Measurements from ENCODE around the gene SMIM35.

The SMIM35 gene

DNA sequence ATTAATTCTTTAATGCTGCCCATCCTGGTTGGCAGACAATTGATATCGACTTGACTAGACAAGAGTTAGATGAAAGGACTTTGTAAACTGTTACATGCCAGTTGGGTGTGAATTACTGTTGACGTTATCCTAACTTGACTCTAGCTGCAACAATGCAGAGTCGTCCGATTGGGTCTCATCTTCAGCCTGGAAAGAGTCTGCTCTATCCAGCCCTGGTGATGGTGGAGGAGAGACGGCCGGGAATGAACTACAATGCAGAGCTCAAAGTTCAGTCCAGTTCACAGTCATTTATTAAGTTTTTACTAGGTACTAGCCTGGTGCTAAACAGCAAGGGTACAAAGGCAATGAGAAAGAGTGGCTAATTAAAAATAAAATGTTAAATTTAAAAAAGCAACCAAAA is 4.9 kb upstream of the SMIM35 start:
- no peak overlapping the region for H3K27ac ChIP-seq (ENCODE audit: low read depth, low read length, poor library complexity, severe bottlenecking)
- H3K9ac ChIP-seq (ENCODE audit: low read length) = no peak overlapping the region
- no peaks in the 10 kb centered on the region for H3F3A ChIP-seq (ENCODE audit: insufficient read depth, low read length)
- no peaks in the 10 kb centered on the region; the same call in 1 of the 2 replicates for H3K36me3 ChIP-seq (ENCODE audit: insufficient read depth, low read length)
- H2AFZ ChIP-seq (ENCODE audit: low read length) = no peak overlapping the region
- no peak overlapping the region for H3K4me2 ChIP-seq (ENCODE audit: low read length)
- no peak overlapping the region for H3K4me3 ChIP-seq (ENCODE audit: low read depth, low read length, poor library complexity, severe bottlenecking)
- no peaks in the 10 kb centered on the region for H3K4me1 ChIP-seq (ENCODE audit: insufficient read depth, low read length, severe bottlenecking)
- no peak for TF ChIP-seq EZH2 (IDR thresholded peaks at IDR 0.05; ENCODE audit: borderline replicate concordance, low read length)
- TF ChIP-seq, protein P1, sequence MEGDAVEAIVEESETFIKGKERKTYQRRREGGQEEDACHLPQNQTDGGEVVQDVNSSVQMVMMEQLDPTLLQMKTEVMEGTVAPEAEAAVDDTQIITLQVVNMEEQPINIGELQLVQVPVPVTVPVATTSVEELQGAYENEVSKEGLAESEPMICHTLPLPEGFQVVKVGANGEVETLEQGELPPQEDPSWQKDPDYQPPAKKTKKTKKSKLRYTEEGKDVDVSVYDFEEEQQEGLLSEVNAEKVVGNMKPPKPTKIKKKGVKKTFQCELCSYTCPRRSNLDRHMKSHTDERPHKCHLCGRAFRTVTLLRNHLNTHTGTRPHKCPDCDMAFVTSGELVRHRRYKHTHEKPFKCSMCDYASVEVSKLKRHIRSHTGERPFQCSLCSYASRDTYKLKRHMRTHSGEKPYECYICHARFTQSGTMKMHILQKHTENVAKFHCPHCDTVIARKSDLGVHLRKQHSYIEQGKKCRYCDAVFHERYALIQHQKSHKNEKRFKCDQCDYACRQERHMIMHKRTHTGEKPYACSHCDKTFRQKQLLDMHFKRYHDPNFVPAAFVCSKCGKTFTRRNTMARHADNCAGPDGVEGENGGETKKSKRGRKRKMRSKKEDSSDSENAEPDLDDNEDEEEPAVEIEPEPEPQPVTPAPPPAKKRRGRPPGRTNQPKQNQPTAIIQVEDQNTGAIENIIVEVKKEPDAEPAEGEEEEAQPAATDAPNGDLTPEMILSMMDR (IDR thresholded peaks at IDR 0.05; ENCODE audit: low read length) = no peak
- H3K27me3 ChIP-seq (ENCODE audit: insufficient read depth, low read length) = no peaks in the 10 kb centered on the region
- no peaks in the 10 kb centered on the region for H3K9me3 ChIP-seq (ENCODE audit: low read length)
- H3K79me2 ChIP-seq (ENCODE audit: insufficient read depth, low read length) = no peaks in the 10 kb centered on the region
- H3K9me2 ChIP-seq (ENCODE audit: low read depth, low read length) = no peaks in the 10 kb centered on the region
- no peaks in the 10 kb centered on the region for H4K20me1 ChIP-seq (ENCODE audit: insufficient read depth, low read length)

DNA sequence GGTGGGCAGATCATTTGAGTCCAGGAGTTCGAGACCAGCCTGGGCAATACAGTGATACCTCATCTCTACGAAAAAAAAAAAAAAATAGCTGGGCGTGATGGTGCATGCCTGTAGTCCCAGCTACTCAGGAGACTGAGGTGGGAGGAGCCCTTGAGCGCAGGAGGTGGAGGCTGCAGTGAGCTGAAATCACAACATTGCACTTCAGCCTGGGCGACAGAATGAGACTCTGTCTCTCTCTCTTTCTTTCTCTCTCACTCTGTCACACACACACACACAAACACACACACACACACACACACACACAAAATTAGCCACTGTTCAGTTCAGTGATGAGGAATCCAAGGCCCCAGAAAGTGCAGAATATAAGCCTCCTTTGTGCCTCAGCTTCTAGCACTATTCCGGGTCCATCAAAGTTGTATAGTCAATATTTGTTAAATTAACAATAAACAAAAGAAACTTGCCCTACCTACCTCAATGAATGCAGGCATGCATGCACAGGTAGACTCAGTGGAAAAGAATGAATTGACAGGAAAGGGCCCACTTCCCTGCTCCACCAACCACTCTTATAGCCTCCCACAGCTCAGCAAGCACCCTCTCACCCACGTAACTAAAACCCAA is 3.9 kb upstream of the SMIM35 start:
- TF ChIP-seq, protein P1 (IDR thresholded peaks at IDR 0.05; ENCODE audit: low read length) = no peak
- TF ChIP-seq EZH2 (IDR thresholded peaks at IDR 0.05; ENCODE audit: borderline replicate concordance, low read length) = no peak
- no peak overlapping the region for H3K9ac ChIP-seq (ENCODE audit: low read length)
- H3K4me3 ChIP-seq (ENCODE audit: low read depth, low read length, poor library complexity, severe bottlenecking) = no peak overlapping the region
- H3K4me2 ChIP-seq (ENCODE audit: low read length) = no peak overlapping the region
- no peaks in the 10 kb centered on the region for H3F3A ChIP-seq (ENCODE audit: insufficient read depth, low read length)
- no peak overlapping the region for H3K27ac ChIP-seq (ENCODE audit: low read depth, low read length, poor library complexity, severe bottlenecking)
- no peaks in the 10 kb centered on the region; the same call in 1 of the 2 replicates for H3K36me3 ChIP-seq (ENCODE audit: insufficient read depth, low read length)
- H3K9me3 ChIP-seq (ENCODE audit: low read length) = no peaks in the 10 kb centered on the region
- no peaks in the 10 kb centered on the region for H4K20me1 ChIP-seq (ENCODE audit: insufficient read depth, low read length)
- no peak overlapping the region for H2AFZ ChIP-seq (ENCODE audit: low read length)
- H3K27me3 ChIP-seq (ENCODE audit: insufficient read depth, low read length) = no peaks in the 10 kb centered on the region; the same call in 1 of the 2 replicates
- no peaks in the 10 kb centered on the region for H3K79me2 ChIP-seq (ENCODE audit: insufficient read depth, low read length)
- H3K4me1 ChIP-seq (ENCODE audit: insufficient read depth, low read length, severe bottlenecking) = no peaks in the 10 kb centered on the region
- no peaks in the 10 kb centered on the region for H3K9me2 ChIP-seq (ENCODE audit: low read depth, low read length)

DNA sequence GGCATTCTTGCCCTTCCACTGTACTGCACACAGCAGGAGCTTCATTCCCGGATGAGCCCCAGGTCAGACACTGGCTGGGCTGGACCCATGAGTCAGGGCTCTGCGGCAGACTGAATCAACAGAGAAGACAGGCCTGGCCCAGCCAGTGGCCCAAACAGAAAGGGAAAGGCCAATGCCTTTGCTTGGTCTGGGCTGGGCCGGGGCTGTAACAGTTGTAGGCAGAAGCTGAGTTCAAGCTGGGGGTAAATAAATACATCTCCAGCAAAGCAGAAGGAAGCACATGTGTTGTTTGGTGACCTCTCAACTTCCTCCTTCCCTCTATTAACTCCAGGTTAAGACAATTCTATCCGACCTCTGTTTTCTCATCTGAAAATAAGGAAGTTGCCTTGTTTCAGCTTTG is 1.8 kb upstream of the SMIM35 start:
- no peak overlapping the region for H2AFZ ChIP-seq (ENCODE audit: low read length)
- no peak overlapping the region for H3K27ac ChIP-seq (ENCODE audit: low read depth, low read length, poor library complexity, severe bottlenecking)
- H3K9me2 ChIP-seq (ENCODE audit: low read depth, low read length) = no peaks in the 10 kb centered on the region
- H3K4me1 ChIP-seq (ENCODE audit: insufficient read depth, low read length, severe bottlenecking) = no peaks in the 10 kb centered on the region
- no peak overlapping the region for H3K4me3 ChIP-seq (ENCODE audit: low read depth, low read length, poor library complexity, severe bottlenecking)
- no peak overlapping the region for H3K9ac ChIP-seq (ENCODE audit: low read length)
- no peaks in the 10 kb centered on the region; the same call in 1 of the 2 replicates for H3K27me3 ChIP-seq (ENCODE audit: insufficient read depth, low read length)
- no peak overlapping the region for H3K4me2 ChIP-seq (ENCODE audit: low read length)
- H4K20me1 ChIP-seq (ENCODE audit: insufficient read depth, low read length) = no peaks in the 10 kb centered on the region
- H3K9me3 ChIP-seq (ENCODE audit: low read length) = no peaks in the 10 kb centered on the region
- no peaks in the 10 kb centered on the region for H3F3A ChIP-seq (ENCODE audit: insufficient read depth, low read length)
- TF ChIP-seq, protein P1 (IDR thresholded peaks at IDR 0.05; ENCODE audit: low read length) = no peak
- no peak for TF ChIP-seq EZH2 (IDR thresholded peaks at IDR 0.05; ENCODE audit: borderline replicate concordance, low read length)
- H3K79me2 ChIP-seq (ENCODE audit: insufficient read depth, low read length) = no peaks in the 10 kb centered on the region
- H3K36me3 ChIP-seq (ENCODE audit: insufficient read depth, low read length) = no peaks in the 10 kb centered on the region; the same call in 1 of the 2 replicates
